GM12878 (cell line): ENCODE results near the gene RASGRF1. TPM values are rescaled to one million over a fixed set of nuclear protein-coding genes. Genes with fewer than 3 reads are reported as not detected.
A peak's percentile ranks its signal among the peaks of the same experiment; 100 is the strongest.

Experiments used
- ASH2L ChIP-seq: fragments of 300-600, 200-600 bp; sonication (generic); IDR thresholded peaks from 2 replicates; pipeline ENCODE4 v1.6.1; 2017; ENCODE audit warnings: low read depth, mild to moderate bottlenecking, borderline replicate concordance
- BRCA1 ChIP-seq: IDR thresholded peaks from 2 replicates; pipeline ENCODE4 v1.6.1; 2011; ENCODE audit warnings: low read depth, low read length, improper control_type of control experiment
- CHD1 ChIP-seq: IDR thresholded peaks from 2 replicates; pipeline ENCODE4 v1.6.1; 2012; ENCODE audit warnings: low read depth, low read length, improper control_type of control experiment
- EP300 ChIP-seq, 2 experiments: fragments of 150-350 bp in 1 of 2; IDR thresholded peaks; 2 replicates each; pipeline ENCODE4 v1.6.1; 2011 to 2012; ENCODE audit warnings: low read depth in 2 of 2, low read length in 2 of 2, borderline replicate concordance in 1 of 2, improper control_type of control experiment in 1 of 2, inconsistent platforms in 1 of 2; ENCODE audit not compliant: control insufficient read depth in 1 of 2
- ESRRA ChIP-seq: IDR thresholded peaks from 2 replicates; pipeline ENCODE4 v1.6.1; 2012; ENCODE audit warnings: mild to moderate bottlenecking, low read length, improper control_type of control experiment
- ETV6 ChIP-seq, 2 experiments: fragments of 450-650 bp in 1 of 2; IDR thresholded peaks in 1 of 2; conservative IDR thresholded peaks in 1 of 2; 2 replicates each; pipeline ENCODE4 v1.6.1; 2014; ENCODE audit warnings: antibody characterized with exemption in 1 of 2, borderline replicate concordance in 1 of 2, low read depth in 1 of 2, mild to moderate bottlenecking in 1 of 2, moderate library complexity in 1 of 2
- FOS ChIP-seq: IDR thresholded peaks from 3 replicates; pipeline ENCODE4 v1.6.1; 2011; ENCODE audit warnings: borderline replicate concordance; ENCODE audit not compliant: insufficient read length; ENCODE audit errors: extremely low read depth
- HCFC1 ChIP-seq: fragments of 150-350 bp; IDR thresholded peaks from 2 replicates; pipeline ENCODE4 v1.6.1; 2014; ENCODE audit warnings: low read length
- MEF2A ChIP-seq: IDR thresholded peaks from 2 replicates; pipeline ENCODE4 v1.6.1; 2011; ENCODE audit warnings: low read depth, mild to moderate bottlenecking, low read length, moderate library complexity; ENCODE audit not compliant: insufficient read depth
- MXI1 ChIP-seq: fragments of 150-350 bp; IDR thresholded peaks from 2 replicates; pipeline ENCODE4 v1.6.1; 2011; ENCODE audit warnings: low read depth, mild to moderate bottlenecking, inconsistent platforms, low read length, improper control_type of control experiment
- MYC ChIP-seq: IDR thresholded peaks from 2 replicates; pipeline ENCODE4 v1.6.1; 2011; ENCODE audit warnings: mild to moderate bottlenecking, low read length, moderate library complexity, inconsistent platforms; ENCODE audit not compliant: insufficient read depth, insufficient replicate concordance, insufficient read length, severe bottlenecking
- NFYA ChIP-seq: IDR thresholded peaks from 2 replicates; pipeline ENCODE4 v1.6.1; 2011; ENCODE audit warnings: low read depth, mild to moderate bottlenecking, low read length, improper control_type of control experiment, borderline replicate concordance
- RUNX3 ChIP-seq: IDR thresholded peaks from 2 replicates; pipeline ENCODE4 v1.6.1; 2012; ENCODE audit warnings: low read length, inconsistent platforms
- SMAD1 ChIP-seq: fragments of 450-650 bp; IDR thresholded peaks from 2 replicates; pipeline ENCODE4 v1.6.1; 2018; ENCODE audit warnings: mild to moderate bottlenecking, low read depth; ENCODE audit not compliant: partially characterized antibody
- SMAD5 ChIP-seq: IDR thresholded peaks from 2 replicates; pipeline ENCODE4 v1.6.1; 2016; ENCODE audit warnings: antibody characterized with exemption, low read depth
- SMARCA5 ChIP-seq: fragments of 450-650 bp; IDR thresholded peaks from 2 replicates; pipeline ENCODE4 v1.6.1; 2017; ENCODE audit warnings: mild to moderate bottlenecking
- SREBF1 ChIP-seq: IDR thresholded peaks from 2 replicates; pipeline ENCODE4 v1.6.1; 2012; ENCODE audit warnings: mild to moderate bottlenecking, low read length
- TCF7 ChIP-seq: IDR thresholded peaks from 2 replicates; pipeline ENCODE4 v1.6.1; 2014; ENCODE audit warnings: antibody characterized with exemption, borderline replicate concordance
- ZZZ3 ChIP-seq: IDR thresholded peaks from 2 replicates; pipeline ENCODE4 v1.6.1; 2011; ENCODE audit warnings: low read depth; ENCODE audit not compliant: control insufficient read depth, insufficient read length
- polyA plus RNA-seq, 11 experiments: library from polyadenylated mRNA; depleted of rRNA in 4 of 11; unstranded in 6 of 11; stranded (reverse) in 5 of 11; fragments of >200 nt; fragmentation: Nextera tagmentation in 4 of 11; fragmentation: Illumina TruSeq in 1 of 11; extraction: Ambion mirVana in 4 of 11; extraction: Trizol in 1 of 11; gene quantifications; 1 replicate in 1 of 11; 2 replicates in 10 of 11; pipeline versions ENCODE4 v1.2.1 to v1.2.3, GENCODE V29; 2011 to 2016; ENCODE audit warnings: inconsistent platforms in 2 of 11, missing spikeins in 2 of 11, low read depth in 1 of 11
- total RNA-seq, 4 experiments: library from RNA; depleted of rRNA in 3 of 4; stranded (reverse); fragments of >200 nt in 3 of 4; fragmentation: Illumina TruSeq in 1 of 4; extraction: Trizol in 1 of 4; gene quantifications; 2 replicates each; pipeline versions ENCODE4 v1.2.1 to v1.2.3, GENCODE V29; 2013 to 2021
- TF ChIP-seq, protein P1 (sequence below): IDR thresholded peaks from 2 replicates; pipeline ENCODE4 v1.6.1; 2011; ENCODE audit warnings: borderline replicate concordance, low read depth, mild to moderate bottlenecking, moderate library complexity, low read length; ENCODE audit not compliant: insufficient read depth, poor library complexity, severe bottlenecking
- TF ChIP-seq, protein P2 (sequence below): fragments of 450-650 bp; IDR thresholded peaks from 2 replicates; pipeline ENCODE4 v1.6.1; 2017; ENCODE audit warnings: low read depth, mild to moderate bottlenecking, moderate library complexity
- TF ChIP-seq, protein P3 (sequence below): fragments of 150-350 bp; IDR thresholded peaks from 2 replicates; pipeline ENCODE4 v1.6.1; 2014; ENCODE audit warnings: mild to moderate bottlenecking, low read depth, low read length

RASGRF1 gene
- total and polyA plus RNA-seq, 10 of the 15 experiments (the other 5 are each of a cell fraction or from before 2014, with no cell fraction given): 0.20 to 1.9 (median 0.86) TPM

DNA sequence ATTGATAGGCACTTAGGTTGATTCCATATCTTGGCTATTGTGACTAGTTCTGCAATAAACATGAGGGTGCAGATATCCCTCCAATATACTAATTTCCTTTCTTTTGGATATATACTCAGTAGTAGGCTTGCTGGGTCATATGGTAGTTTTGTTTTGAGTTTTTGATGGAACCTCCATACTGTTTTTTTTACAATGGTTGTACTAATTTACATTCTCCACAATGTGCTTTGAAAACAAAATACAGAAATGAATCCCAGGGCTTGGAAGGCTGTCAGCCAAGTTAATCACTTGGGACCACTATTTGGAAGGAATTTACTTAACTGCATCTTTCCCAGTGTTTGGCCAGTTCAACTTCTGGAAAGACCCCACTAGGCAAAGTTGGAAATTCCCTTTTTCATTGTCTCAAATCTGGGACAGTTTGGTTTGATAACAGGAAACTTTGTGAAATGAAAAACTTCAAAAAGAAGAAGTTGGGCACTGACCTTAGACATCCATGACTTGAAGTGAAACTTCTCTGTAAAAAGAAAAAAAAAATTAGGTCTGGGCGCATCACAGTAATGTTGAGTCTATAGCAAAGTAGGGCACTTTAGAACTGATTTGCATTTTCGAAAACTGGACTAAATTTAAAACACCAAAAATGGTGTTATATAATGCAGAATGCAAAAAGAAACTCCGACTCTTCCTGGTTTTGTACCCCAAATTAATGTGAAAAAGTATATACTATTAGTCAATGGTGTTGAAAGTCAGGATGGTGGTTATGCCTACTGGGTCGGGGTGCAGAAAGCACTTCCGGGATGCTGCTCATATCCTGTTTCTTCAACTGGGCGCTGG is 151.7 kb downstream of the RASGRF1 start (continued):
- TF ChIP-seq SMAD5 (no peak), FOS (no peak), SREBF1 (no peak), RUNX3 (peak; percentile 77), BRCA1 (no peak), HCFC1 (no peak), EP300 (IDR thresholded peaks at IDR 0.05; ENCODE audit: borderline replicate concordance in 1 of 2, control insufficient read depth in 1 of 2, low read depth in 2 of 2, low read length in 2 of 2) (peak; percentile 70 to 73; a peak in 3 of 4 replicates), NFYA (no peak), ASH2L (no peak), CHD1 (no peak), SMAD1 (no peak), MYC (no peak), ETV6 (conservative IDR thresholded peaks at IDR 0.05 in 1 of 2, IDR thresholded peaks at IDR 0.05 in 1 of 2; ENCODE audit: borderline replicate concordance in 1 of 2, low read depth in 1 of 2) (peak in 1 of 2 experiments; percentile 67; a peak in 1 of 4 replicates), ESRRA (no peak), SMARCA5 (peak; percentile 87; the same call in 1 of the 2 replicates), ZZZ3 (no peak), MEF2A (peak; percentile 52; the same call in 1 of the 2 replicates), MXI1 (no peak), TCF7 (peak; percentile 71; the same call in 1 of the 2 replicates)
- TF ChIP-seq, protein P1, sequence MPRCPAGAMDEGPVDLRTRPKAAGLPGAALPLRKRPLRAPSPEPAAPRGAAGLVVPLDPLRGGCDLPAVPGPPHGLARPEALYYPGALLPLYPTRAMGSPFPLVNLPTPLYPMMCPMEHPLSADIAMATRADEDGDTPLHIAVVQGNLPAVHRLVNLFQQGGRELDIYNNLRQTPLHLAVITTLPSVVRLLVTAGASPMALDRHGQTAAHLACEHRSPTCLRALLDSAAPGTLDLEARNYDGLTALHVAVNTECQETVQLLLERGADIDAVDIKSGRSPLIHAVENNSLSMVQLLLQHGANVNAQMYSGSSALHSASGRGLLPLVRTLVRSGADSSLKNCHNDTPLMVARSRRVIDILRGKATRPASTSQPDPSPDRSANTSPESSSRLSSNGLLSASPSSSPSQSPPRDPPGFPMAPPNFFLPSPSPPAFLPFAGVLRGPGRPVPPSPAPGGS: peak; percentile 21
- TF ChIP-seq, protein P2, sequence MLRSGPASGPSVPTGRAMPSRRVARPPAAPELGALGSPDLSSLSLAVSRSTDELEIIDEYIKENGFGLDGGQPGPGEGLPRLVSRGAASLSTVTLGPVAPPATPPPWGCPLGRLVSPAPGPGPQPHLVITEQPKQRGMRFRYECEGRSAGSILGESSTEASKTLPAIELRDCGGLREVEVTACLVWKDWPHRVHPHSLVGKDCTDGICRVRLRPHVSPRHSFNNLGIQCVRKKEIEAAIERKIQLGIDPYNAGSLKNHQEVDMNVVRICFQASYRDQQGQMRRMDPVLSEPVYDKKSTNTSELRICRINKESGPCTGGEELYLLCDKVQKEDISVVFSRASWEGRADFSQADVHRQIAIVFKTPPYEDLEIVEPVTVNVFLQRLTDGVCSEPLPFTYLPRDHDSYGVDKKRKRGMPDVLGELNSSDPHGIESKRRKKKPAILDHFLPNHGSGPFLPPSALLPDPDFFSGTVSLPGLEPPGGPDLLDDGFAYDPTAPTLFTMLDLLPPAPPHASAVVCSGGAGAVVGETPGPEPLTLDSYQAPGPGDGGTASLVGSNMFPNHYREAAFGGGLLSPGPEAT: peak; percentile 99
- TF ChIP-seq, protein P3, sequence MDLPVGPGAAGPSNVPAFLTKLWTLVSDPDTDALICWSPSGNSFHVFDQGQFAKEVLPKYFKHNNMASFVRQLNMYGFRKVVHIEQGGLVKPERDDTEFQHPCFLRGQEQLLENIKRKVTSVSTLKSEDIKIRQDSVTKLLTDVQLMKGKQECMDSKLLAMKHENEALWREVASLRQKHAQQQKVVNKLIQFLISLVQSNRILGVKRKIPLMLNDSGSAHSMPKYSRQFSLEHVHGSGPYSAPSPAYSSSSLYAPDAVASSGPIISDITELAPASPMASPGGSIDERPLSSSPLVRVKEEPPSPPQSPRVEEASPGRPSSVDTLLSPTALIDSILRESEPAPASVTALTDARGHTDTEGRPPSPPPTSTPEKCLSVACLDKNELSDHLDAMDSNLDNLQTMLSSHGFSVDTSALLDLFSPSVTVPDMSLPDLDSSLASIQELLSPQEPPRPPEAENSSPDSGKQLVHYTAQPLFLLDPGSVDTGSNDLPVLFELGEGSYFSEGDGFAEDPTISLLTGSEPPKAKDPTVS: no peak
